Cerebellar nuclear complex (tissue), 1 donor: ENCODE results near the gene LOXHD1.

Experiments used
- DNase-seq, 2 experiments: peaks; one replicate each; lab custom pipeline; 2025; lab: John Stamatoyannopoulos, UW

Gene LOXHD1, protein sequence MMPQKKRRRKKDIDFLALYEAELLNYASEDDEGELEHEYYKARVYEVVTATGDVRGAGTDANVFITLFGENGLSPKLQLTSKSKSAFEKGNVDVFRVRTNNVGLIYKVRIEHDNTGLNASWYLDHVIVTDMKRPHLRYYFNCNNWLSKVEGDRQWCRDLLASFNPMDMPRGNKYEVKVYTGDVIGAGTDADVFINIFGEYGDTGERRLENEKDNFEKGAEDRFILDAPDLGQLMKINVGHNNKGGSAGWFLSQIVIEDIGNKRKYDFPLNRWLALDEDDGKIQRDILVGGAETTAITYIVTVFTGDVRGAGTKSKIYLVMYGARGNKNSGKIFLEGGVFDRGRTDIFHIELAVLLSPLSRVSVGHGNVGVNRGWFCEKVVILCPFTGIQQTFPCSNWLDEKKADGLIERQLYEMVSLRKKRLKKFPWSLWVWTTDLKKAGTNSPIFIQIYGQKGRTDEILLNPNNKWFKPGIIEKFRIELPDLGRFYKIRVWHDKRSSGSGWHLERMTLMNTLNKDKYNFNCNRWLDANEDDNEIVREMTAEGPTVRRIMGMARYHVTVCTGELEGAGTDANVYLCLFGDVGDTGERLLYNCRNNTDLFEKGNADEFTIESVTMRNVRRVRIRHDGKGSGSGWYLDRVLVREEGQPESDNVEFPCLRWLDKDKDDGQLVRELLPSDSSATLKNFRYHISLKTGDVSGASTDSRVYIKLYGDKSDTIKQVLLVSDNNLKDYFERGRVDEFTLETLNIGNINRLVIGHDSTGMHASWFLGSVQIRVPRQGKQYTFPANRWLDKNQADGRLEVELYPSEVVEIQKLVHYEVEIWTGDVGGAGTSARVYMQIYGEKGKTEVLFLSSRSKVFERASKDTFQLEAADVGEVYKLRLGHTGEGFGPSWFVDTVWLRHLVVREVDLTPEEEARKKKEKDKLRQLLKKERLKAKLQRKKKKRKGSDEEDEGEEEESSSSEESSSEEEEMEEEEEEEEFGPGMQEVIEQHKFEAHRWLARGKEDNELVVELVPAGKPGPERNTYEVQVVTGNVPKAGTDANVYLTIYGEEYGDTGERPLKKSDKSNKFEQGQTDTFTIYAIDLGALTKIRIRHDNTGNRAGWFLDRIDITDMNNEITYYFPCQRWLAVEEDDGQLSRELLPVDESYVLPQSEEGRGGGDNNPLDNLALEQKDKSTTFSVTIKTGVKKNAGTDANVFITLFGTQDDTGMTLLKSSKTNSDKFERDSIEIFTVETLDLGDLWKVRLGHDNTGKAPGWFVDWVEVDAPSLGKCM (N-terminal part only)

DNA sequence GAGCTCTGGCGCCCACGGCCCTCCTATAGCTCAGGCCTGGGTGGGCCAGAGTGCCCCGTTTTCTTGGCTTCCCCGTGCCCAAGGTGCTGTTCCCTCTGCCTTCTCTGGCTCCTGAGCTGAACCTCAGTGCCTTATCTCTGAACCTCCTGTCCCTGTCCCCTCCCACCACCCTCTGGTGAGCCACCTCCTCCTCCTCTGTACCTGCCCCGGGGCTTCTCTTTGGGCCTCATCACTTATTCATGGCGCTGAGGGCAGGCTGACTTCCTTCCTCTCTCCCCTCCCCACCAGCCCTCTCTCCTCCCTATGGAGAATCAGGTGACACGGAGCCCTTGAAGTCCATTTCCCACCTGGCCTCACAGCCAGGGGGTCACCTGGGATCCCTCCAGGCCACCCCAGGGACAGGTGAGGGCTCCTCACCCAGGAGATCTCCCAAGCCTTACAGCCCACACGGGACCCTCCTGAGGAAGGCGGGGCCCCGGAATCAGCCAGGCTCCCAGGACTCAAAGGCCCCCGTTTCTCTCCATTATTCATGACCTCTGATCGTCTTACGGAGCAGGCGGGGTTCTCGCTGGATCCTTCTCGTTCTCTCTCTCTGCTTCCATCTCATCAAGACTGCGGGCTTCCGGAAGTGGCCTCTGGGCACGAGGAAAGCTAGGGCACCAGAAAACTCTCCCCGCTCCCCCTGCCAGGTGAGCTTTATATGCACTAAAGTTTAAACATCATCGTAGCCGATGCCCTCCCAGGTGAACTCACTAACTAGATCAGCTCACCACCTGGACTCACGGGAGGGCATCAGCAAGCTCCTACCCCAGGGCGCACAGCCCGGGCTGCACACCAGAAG, at the start of gene LOXHD1:
LOXHD1 (minus strand) TSS at position 106 of the 841 bp plus-strand sequence. CDS start 187 bp downstream, outside the sequence.
- DNase-seq, result no peak

DNA sequence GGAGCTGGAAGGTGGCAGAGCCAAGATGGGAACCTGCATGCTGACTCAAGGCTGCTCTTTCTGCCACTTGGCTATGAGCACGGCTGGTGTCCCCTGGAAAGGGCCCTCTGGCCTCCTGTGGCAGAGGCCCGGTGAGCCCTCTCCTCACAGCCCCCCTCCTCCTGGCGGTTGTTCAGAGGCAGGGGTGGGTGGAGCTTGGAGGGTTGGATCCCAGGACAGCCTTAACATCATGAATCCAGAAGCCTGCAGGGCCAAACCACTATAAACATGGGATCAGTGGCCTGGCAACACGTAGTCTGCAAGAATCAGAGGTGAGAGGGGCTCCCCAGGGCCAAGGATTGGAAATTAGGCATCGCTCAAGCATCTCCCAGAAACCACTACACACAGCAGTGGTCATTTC, 48.5 kb upstream of the LOXHD1 start:
- no peak for DNase-seq

DNA sequence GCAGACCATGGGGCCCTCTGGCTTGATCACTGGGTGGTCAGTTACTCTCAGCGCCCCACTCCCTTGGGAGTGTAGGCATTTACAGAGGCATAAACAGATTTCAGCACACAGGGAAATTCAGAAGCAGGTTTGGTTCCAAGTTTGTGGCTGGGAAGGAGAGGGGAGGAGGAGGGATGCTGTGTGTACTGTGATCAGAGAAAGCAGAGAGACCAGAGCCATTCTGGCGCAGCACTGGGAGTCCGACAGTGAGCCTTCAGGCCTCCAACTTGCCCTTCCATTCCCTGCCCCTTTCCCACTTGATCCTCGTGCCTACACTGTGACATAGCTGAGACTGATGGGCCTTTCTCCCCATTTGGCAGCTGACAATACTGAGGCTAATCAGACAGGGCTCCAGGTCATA, 47.8 kb upstream of the LOXHD1 start:
- DNase-seq, result no peak

DNA sequence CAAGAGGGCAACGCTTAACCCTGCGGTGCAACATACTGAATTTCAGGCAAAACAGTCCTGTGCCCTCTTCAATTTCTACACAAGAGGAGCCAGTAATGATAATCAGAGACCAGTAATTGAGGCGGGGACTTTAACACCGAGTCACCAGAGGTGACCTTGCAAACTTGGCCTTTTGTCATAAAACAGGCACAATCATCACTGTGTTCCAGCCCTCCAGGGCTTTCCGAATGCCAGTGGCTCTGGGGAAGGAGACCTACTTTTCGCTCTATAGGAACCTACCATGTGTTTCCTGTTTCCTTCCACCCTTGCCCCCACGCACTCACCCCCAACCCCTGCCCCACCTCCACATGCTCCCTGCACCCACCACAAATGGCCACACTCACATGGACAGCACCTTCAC, 47.2 kb upstream of the LOXHD1 start:
- no peak for DNase-seq

DNA sequence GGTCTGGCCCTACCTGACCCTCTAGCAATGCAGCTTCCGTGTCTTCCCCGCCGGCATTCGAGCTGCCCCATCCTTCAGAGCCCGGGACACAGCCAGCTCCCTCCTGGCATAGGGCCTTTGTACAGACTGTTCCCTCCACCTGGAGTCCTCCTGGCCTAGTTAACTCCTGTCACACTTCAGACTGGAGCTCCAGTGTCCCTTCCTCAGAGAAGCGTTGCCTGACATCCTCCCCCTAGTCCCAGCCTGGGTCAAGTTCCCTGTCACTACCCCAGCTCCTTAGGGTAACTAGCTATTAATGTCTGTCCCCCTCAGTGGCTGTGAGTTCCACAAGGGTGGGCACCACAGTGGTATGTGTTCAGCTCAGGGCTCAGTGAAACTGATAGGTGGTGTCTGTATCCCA, 45.5 kb upstream of the LOXHD1 start:
- peak; percentile 41 to 88 for DNase-seq

DNA sequence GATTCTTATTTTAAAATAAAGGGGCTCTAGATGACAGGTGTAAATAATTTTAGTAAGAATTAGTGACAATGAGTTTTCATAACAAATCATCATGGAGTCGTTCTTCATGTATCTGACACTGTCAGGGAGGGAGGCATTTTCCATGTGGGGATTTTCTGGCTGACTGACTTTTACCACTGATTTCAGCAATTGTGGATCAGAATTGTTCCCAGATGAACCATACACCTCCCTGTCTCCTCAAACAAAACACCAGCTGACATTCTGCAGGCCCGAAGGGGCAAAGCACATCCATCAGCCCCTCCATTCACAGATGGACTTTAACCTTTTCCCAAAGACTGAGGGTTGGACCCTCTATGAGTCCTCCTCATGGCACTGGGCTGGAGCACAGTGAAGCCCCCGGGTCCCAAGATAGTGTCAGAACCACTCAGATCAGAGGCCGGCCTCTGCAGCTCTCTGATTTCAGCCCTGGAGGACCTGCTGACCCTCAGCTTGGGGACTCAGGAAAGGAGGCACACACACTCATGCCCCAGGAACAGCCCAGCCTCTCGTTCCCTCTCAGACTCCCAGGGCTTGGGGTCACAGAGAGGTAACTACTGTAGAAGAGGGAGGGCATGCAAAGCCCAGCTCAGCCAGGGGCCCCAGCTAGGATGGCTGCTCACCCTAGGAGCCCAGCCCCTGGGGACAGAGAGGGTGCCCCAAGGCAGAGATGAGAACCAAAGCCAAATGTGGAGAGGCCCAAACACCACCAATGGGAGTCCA, 43.2 kb upstream of the LOXHD1 start:
- DNase-seq, result peak in 1 of 2 experiments; percentile 58

DNA sequence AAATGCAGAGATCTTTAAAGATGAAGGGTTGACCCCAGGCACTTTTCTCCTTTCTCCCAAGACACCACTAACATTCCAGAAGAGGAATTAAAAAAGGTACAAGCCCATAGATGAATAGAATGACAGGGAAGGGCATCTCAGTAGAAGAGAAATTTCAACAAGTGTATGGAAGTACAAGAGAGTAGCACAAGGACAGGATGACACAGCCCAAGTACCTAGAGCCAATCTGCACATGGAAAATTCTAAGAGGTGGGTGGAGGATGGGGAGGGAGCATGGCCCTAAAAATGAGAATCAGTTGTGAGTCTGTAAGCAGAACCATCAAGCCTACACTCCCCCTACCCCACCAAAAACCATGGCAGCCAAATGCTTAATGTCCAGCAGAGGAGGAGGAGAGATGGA, 39.7 kb upstream of the LOXHD1 start:
- DNase-seq, result no peak

DNA sequence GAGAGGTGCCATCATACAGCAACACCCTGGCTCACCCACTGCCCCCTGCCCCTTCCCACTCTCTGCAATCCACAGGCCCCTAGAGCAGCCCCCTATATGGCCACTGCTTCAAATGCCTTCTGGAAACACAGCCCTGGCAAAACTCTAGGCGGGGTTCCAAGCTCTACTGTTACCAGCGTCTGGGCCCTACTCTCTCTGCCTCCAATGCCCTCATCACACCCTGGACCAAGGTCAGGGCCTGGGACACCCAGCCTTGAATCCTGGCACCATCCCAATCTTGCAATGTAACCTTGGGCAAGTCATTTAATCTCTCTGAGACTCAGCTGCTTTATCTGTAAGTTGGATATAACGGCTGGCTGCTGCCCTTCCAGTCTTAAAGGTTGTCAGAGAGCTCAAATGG, 39.2 kb upstream of the LOXHD1 start:
- DNase-seq, result no peak

DNA sequence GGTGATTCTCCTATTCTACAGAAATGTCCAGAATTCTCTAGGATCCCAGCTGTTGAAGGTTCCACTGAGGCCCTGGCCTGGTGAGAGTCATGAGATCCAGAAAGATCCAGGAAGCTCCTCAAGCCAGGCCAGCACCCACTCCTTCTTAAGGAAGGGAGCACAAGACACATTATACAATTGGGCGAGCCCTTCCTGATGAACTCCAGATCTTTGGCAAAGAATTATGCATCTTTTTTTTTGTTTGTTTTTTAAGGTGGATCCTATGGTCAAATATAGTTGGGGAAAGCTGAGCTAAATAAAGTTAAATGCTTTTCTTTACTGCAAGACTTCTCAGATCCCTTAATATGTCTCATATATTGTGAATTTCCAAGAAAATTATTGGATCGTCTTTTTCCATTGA, 37.0 kb upstream of the LOXHD1 start:
- no peak for DNase-seq

DNA sequence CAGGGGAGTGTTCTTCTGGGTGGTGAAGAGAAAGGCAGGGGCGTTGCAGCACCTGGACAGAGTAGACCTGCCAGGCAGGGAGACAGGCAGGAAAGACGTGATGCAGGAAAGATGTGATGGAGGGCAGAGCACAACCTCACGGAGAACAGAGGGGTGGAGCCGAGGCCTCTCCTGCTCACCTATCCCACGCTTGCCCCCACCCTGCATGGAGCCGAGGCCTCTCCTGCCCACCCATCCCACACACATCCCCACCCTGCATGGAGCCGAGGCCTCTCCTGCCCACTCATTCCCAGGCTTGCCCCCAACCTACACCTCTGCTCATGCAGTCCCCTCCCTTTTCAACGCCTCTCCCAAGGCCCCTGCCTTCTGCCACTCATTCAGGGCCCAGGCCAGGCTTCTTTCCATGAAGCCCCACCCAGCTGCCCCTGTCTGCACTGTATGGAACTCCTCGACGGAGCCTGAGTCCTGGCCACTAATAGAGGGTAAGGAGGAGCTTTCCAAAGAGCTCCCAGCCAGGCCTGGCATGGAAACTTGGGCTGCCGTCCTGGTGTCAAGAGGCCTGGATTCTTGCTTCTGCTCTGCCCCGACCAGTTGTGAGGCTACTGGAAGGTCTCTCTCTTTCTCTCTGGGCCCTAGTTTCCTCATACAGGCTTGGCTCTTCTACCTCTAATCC, 32.0 kb upstream of the LOXHD1 start:
- no peak for DNase-seq

DNA sequence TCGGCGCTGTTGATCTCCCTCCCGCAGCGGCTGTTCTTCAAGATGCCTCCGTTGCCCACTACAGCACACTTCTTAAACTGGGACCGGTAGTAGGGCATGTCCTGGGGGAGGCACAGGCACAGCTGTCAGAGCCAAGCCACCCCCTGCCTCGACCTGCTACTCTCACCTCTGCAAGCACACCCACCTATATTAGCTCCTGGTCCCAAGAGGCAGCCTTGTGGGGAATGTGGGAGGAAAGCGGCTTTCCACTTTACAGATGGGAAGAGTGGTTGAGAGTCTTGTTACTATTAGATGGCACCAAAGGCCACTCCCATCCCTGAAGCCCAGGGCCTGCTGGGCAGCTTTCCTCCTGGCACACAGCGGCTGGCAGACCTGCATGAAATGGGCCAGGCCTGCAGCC, 29.2 kb upstream of the LOXHD1 start:
- DNase-seq, result no peak

DNA sequence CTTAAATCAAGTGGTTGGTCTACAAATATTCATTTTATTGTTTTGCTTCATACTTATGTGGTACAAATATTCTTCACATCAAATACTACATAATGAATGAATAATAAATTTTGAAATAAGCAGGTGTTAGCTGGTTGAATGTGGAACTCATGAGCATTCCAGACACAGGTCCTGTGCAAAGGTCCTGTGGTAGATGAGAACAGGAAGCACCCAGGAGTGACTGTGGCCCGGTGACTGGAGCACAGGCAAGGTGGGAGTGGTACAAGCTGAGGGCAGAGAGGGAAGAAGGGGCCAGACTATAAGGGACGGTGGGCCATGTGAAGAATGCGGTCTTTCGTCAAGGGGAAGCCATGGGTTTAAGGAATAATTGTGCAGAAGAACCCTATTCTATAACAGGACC, 26.2 kb upstream of the LOXHD1 start:
- no peak for DNase-seq

DNA sequence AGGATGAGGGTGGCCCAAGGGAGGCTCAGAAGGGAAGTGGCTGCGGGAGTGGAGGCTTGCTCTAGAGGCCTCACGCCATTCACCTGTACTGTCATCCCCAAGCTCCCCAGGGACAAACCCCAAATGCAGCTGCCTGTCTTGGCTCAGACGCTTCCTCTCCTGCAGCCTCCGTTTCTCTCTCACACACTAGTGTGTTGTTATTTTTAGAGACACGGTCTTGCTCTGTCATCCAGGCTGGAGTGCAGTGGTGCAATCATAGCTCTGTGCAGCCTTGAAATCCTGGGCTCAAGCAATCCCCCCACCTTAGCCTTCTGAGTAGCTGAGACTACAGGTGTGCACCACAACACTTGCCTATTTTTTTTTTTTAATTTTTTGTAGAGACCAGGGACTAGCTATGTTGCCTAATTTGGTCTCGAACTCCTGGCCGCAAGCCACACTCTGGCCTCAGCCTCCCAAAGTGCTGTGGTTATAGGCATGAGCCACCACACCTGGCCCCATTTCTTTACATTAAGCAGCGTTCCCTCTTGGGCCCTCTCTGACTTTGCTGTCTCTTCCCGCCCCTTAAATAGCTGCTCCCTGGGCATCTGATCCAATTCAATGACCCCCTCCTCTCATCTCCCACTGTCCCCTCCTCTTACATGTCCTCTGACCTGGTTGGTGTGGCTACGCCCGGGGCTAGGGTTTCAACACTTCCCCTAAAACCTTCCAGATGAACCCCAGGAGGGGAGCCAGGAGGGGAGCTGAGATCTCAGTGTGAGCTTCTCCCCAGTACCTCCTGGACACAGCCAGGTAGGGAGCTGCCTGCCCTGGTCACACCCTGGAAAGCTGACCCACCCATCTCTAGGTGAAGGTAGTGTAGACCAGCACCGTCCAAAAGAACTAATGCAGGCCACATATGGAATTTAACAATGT, 24.0 kb upstream of the LOXHD1 start:
- no peak for DNase-seq

DNA sequence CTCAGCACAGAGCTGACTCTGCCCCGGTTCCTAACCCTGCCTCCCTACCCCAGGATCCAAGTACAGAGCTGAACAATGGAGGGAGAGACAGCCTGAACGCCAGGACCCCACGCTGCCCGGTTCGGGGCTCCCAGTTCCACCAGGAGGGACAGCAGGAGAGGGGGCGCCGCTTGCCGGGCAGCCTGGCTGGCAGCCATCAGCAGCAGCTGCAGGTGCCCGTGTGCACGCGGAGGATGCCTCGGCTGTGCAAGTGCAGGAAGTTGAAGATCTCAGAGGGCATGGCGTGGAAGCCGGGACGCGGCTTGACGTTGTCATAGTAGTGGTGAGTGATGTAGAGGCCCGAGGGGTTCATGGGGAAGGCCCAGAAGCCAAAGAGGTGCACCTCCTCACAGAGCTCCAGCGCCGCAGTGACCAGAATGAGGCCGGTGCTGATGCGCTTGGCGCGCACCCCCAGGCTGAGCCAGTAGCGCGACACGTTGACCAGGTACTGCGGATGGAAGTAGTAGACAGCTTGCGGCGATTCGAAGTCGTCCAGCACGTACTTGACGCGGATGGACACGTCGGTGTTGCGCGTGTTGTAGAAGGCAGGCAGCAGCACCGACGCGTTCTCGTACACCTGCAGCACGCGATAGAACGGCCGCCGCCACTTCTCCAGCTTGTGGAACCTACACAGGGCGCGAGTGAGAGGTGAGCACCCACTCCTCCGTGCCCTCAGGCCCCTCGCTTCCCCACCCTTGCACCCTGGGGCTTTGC, 23.0 kb upstream of the LOXHD1 start:
- DNase-seq, result no peak

DNA sequence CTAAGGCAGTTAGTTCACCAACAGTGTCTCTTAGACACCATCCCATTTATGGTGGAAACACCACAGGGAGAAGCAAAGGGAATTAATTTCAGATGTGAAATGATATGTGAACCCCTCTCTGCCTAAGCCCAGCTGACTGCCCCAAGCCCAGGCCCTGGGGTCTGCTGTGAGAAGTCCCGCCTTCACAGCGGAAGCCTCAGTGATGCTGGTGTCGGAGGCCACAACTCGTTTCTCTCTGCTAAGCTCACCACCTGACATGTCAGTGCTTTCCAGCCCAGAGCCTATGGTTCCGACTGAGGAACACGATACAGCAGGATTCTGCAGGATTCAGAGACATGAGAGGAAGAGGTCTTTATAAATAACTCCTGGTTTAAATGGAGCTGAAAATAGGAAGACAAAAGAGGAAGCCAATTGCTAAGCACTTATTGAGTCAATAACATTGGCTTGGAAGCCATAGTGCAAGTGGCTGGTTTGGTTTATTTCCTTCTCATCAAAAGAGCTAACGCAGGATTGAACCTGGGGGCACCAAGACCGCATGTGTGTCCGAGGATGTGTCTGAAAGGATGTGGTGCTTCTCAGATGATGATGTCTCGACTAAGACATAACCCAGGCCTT, 21.9 kb upstream of the LOXHD1 start:
- DNase-seq, result no peak

DNA sequence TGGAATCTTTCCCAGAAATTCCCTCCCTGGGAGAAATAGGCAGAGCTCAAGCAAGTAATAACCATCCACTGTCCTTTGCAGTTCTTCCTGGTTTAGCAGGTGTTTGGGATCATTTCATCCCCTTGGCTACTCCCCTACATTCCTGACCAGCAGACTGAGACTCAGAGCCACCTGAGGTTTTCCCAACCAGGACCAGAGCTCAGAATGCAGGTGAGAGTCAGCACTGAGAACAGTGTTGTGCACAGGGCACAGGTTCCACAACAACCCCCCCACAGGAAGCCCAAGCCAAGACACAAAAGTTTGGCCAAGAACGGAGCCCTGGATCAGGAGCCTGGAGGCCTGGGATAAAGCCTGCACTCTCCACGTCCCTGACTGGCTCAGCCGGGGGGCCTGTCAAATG, 21.0 kb upstream of the LOXHD1 start:
- DNase-seq, result no peak

DNA sequence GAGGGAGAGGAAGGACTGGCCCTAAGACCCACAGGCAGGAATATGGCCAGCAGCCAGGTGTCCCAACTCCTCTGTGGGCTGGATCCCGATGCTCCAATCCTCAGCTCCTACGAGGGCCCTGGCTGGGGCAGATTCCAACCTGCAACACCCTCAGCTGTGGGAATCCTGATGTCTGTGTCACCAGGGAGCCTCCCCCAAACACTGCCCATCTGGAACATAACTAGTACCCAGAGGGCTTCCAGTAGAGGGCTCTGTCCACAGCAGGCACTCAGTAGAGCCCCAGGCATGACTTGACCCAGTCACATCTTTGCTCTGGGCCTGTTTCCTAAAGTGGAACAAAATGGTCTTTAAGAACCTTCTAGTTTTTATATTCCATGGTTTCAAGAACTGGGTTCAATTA, 20.6 kb upstream of the LOXHD1 start:
- no peak for DNase-seq
